Nephron progenitor cell (in vitro differentiated cells): Measurements from ENCODE around the gene SDK1.
A peak's percentile ranks its signal among the peaks of the same experiment; 100 is the strongest.
"Not testable (repeated sequence)": the region's sequence is repeated elsewhere in the genome, so short reads cannot be mapped to it uniquely, and the experiment has no call there.

Source experiments
- DNase-seq: peaks from one replicate; pipeline ENCODE4 v3.0.0; 2021
- H3K27ac Mint-ChIP-seq: 2 replicates; pipeline ENCODE4 v1.8.0; 2021; ENCODE audit warnings: mild to moderate bottlenecking, moderate library complexity, mixed read lengths
- H3K27me3 Mint-ChIP-seq: 2 replicates; pipeline ENCODE4 v1.8.0; 2021; ENCODE audit warnings: mild to moderate bottlenecking, low read depth, mixed read lengths; ENCODE audit not compliant: poor library complexity
- H3K36me3 Mint-ChIP-seq: 2 replicates; pipeline ENCODE4 v1.8.0; 2021; ENCODE audit warnings: low read depth, mixed read lengths
- H3K4me1 Mint-ChIP-seq: 2 replicates; pipeline ENCODE4 v1.8.0; 2021; ENCODE audit warnings: mixed read lengths
- H3K4me3 Mint-ChIP-seq: 2 replicates; pipeline ENCODE4 v1.8.0; 2021; ENCODE audit warnings: mild to moderate bottlenecking, moderate library complexity, mixed read lengths
- H3K9me3 Mint-ChIP-seq: 2 replicates; pipeline ENCODE4 v1.8.0; 2021; ENCODE audit warnings: mild to moderate bottlenecking, moderate library complexity, mixed read lengths
- CTCF ChIP-seq: fragments of 200-600 bp; sonication (generic); IDR thresholded peaks from 2 replicates; pipeline ENCODE4 v1.5.0; 2021; ENCODE audit warnings: antibody characterized with exemption

SDK1 gene

DNA sequence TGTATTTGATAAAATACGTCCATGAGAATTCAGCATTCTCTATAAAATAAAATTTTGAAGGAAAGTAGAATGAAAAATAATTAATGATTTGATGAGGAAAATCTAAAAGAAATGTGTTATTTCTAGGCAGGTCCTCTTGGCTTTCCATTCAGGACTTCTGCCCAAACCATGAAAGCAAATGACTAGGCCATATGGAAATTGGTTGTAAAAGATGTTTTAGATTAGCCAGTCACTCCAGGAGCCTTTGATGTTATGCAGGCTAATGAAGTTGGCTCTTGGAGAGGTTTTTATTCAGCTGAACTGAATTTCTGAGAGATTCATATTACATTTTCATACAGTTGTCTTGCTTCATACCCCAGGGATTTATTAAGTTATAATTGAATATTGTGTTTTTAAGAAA, 452.8 kb downstream of the SDK1 start:
- no peak for TF ChIP-seq CTCF
- Mint-ChIP-seq H3K27ac (no peak overlapping the region), H3K36me3 (peaks cover 4% of the 10 kb centered on the region), H3K4me1 (peaks cover 20% of the 10 kb centered on the region), H3K4me3 (no peak overlapping the region), H3K27me3 (no peaks in the 10 kb centered on the region), H3K9me3 (peaks cover 18% of the 10 kb centered on the region)
- DNase-seq = no peak

GRCh38 chr7:3754493-3755341, 453.7 kb downstream of the SDK1 start:
- no peak for TF ChIP-seq CTCF
- Mint-ChIP-seq H3K27me3 (no peaks in the 10 kb centered on the region), H3K4me3 (no peak overlapping the region), H3K4me1 (peaks cover 20% of the 10 kb centered on the region), H3K36me3 (peaks cover 4% of the 10 kb centered on the region), H3K9me3 (peaks cover 21% of the 10 kb centered on the region), H3K27ac (peak overlapping the region; percentile 64)
- no peak for DNase-seq

- H3K27me3 Mint-ChIP-seq, H3K36me3 Mint-ChIP-seq, DNase-seq, H3K4me3 Mint-ChIP-seq, H3K27ac Mint-ChIP-seq: not testable (repeated sequence)
- H3K4me1 Mint-ChIP-seq = peaks cover 20% of the 10 kb centered on the region
- peaks cover 21% of the 10 kb centered on the region for H3K9me3 Mint-ChIP-seq
Measured at GRCh38 chr7:3755778-3756453, 454.9 kb downstream of the SDK1 start.

GRCh38 chr7:3757059-3757458, 456.0 kb downstream of the SDK1 start:
- H3K9me3 Mint-ChIP-seq = peaks cover 21% of the 10 kb centered on the region
- no peak overlapping the region for H3K27ac Mint-ChIP-seq
- TF ChIP-seq CTCF = no peak
- DNase-seq = no peak
- H3K4me3 Mint-ChIP-seq = no peak overlapping the region
- H3K4me1 Mint-ChIP-seq = peaks cover 20% of the 10 kb centered on the region
- peaks cover 4% of the 10 kb centered on the region for H3K36me3 Mint-ChIP-seq
- H3K27me3 Mint-ChIP-seq = no peaks in the 10 kb centered on the region

- no peaks in the 10 kb centered on the region for H3K27me3 Mint-ChIP-seq
- H3K4me3 Mint-ChIP-seq = no peak overlapping the region
- no peak for TF ChIP-seq CTCF
- DNase-seq = no peak
- H3K4me1 Mint-ChIP-seq = no peaks in the 10 kb centered on the region
- H3K36me3 Mint-ChIP-seq = peaks cover 4% of the 10 kb centered on the region
- H3K9me3 Mint-ChIP-seq = peaks cover 15% of the 10 kb centered on the region
- H3K27ac Mint-ChIP-seq = no peak overlapping the region
Measured at GRCh38 chr7:3760651-3761050, 459.6 kb downstream of the SDK1 start.

- peaks cover 15% of the 10 kb centered on the region for H3K9me3 Mint-ChIP-seq
- no peak overlapping the region for H3K4me3 Mint-ChIP-seq
- no peaks in the 10 kb centered on the region for H3K4me1 Mint-ChIP-seq
- H3K27me3 Mint-ChIP-seq = no peaks in the 10 kb centered on the region
- no peak for DNase-seq
- peaks cover 4% of the 10 kb centered on the region for H3K36me3 Mint-ChIP-seq
- no peak overlapping the region for H3K27ac Mint-ChIP-seq
- TF ChIP-seq CTCF = no peak
Measured at GRCh38 chr7:3762146-3762831, 461.2 kb downstream of the SDK1 start.
